WTC11 (cell line): ENCODE results near the gene MIA2.

Experiments used
- CBFB ChIP-seq: sonication (generic); formaldehyde crosslinking; IDR thresholded peaks from 2 replicates; pipeline ENCODE4 v1.8.1; 2022; ENCODE audit warnings: mild to moderate bottlenecking, low read depth, missing genetic modification reagents
- E2F4 ChIP-seq: sonication (generic); formaldehyde crosslinking; IDR thresholded peaks from 2 replicates; pipeline ENCODE4 v1.8.1; 2022; ENCODE audit warnings: low read depth, mild to moderate bottlenecking, moderate library complexity, missing genetic modification reagents, borderline replicate concordance
- ELF4 ChIP-seq: sonication (generic); formaldehyde crosslinking; IDR thresholded peaks from 2 replicates; pipeline ENCODE4 v1.8.1; 2022; ENCODE audit warnings: low read depth, mild to moderate bottlenecking, moderate library complexity, missing genetic modification reagents
- ESRRA ChIP-seq: sonication (generic); formaldehyde crosslinking; IDR thresholded peaks from 2 replicates; pipeline ENCODE4 v1.8.1; 2022; ENCODE audit warnings: mild to moderate bottlenecking, missing genetic modification reagents, borderline replicate concordance
- SP1 ChIP-seq: sonication (generic); formaldehyde crosslinking; conservative IDR thresholded peaks from 2 replicates; pipeline ENCODE4 v1.8.1; 2022; ENCODE audit warnings: missing genetic modification reagents
- USF2 ChIP-seq: sonication (generic); formaldehyde crosslinking; IDR thresholded peaks from 2 replicates; pipeline ENCODE4 v1.8.1; 2023; ENCODE audit warnings: mild to moderate bottlenecking, missing genetic modification reagents, moderate library complexity
- ZNF121 ChIP-seq: sonication (generic); formaldehyde crosslinking; IDR thresholded peaks from 2 replicates; pipeline ENCODE4 v1.8.0; 2023; ENCODE audit warnings: missing genetic modification reagents
- TF ChIP-seq, protein P1 (sequence below): fragments of 200-600 bp; IDR thresholded peaks from 2 replicates; pipeline ENCODE4 v1.8.0; 2022; ENCODE audit warnings: antibody characterized with exemption
- TF ChIP-seq, protein P2 (sequence below): sonication (generic); formaldehyde crosslinking; IDR thresholded peaks from 2 replicates; pipeline ENCODE4 v1.8.0; 2022; ENCODE audit warnings: missing genetic modification reagents

- TF ChIP-seq, protein P1, sequence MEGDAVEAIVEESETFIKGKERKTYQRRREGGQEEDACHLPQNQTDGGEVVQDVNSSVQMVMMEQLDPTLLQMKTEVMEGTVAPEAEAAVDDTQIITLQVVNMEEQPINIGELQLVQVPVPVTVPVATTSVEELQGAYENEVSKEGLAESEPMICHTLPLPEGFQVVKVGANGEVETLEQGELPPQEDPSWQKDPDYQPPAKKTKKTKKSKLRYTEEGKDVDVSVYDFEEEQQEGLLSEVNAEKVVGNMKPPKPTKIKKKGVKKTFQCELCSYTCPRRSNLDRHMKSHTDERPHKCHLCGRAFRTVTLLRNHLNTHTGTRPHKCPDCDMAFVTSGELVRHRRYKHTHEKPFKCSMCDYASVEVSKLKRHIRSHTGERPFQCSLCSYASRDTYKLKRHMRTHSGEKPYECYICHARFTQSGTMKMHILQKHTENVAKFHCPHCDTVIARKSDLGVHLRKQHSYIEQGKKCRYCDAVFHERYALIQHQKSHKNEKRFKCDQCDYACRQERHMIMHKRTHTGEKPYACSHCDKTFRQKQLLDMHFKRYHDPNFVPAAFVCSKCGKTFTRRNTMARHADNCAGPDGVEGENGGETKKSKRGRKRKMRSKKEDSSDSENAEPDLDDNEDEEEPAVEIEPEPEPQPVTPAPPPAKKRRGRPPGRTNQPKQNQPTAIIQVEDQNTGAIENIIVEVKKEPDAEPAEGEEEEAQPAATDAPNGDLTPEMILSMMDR, result no peak
- TF ChIP-seq E2F4 (CRISPR knock-in tag) (no peak), ELF4 (CRISPR knock-in tag) (no peak), USF2 (CRISPR knock-in tag) (no peak), ESRRA (CRISPR knock-in tag) (no peak; the same call in 1 of the 2 replicates), CBFB (CRISPR knock-in tag) (0 out of 2 replicates have a peak, but pooled peaks have one; percentile 73), ZNF121 (CRISPR knock-in tag) (no peak), SP1 (CRISPR knock-in tag) (no peak)
- TF ChIP-seq, protein P2, sequence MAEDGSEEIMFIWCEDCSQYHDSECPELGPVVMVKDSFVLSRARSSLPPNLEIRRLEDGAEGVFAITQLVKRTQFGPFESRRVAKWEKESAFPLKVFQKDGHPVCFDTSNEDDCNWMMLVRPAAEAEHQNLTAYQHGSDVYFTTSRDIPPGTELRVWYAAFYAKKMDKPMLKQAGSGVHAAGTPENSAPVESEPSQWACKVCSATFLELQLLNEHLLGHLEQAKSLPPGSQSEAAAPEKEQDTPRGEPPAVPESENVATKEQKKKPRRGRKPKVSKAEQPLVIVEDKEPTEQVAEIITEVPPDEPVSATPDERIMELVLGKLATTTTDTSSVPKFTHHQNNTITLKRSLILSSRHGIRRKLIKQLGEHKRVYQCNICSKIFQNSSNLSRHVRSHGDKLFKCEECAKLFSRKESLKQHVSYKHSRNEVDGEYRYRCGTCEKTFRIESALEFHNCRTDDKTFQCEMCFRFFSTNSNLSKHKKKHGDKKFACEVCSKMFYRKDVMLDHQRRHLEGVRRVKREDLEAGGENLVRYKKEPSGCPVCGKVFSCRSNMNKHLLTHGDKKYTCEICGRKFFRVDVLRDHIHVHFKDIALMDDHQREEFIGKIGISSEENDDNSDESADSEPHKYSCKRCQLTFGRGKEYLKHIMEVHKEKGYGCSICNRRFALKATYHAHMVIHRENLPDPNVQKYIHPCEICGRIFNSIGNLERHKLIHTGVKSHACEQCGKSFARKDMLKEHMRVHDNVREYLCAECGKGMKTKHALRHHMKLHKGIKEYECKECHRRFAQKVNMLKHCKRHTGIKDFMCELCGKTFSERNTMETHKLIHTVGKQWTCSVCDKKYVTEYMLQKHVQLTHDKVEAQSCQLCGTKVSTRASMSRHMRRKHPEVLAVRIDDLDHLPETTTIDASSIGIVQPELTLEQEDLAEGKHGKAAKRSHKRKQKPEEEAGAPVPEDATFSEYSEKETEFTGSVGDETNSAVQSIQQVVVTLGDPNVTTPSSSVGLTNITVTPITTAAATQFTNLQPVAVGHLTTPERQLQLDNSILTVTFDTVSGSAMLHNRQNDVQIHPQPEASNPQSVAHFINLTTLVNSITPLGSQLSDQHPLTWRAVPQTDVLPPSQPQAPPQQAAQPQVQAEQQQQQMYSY, result no peak
Observed at GRCh38 chr14:39431416-39432178, 197.9 kb downstream of the MIA2 start.
